Measurements from ENCODE around the gene MVK.

The MVK gene

DNA sequence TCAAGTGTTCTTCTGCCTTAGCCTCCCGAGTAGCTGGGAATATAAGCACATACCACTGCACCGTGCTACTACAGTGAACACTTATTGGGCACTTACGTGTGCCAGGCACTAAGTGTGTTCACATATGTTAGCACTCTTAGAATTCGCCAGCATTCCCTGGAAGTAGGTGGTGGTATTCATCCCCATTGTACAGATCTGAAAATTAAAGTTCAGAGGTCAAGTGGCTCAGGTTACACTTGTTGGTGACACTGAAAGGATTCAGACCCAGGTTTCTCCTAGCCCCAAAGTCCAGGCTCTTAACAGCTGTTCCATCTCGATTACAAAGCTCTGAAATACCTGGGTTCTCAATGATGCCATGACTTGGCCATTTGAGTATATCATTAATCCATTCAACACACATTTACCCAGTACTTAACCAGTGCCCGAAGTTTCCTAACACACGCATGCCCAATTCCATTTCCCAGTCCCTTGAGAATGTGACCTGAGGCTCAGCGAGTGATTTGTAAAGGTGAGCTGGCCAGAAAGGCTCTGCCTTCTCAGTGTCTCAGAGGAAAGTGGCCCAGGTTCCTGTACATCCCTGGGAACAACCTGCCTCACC lies 4.8 kb downstream of the MVK start:
- TF ChIP-seq, protein P1, sequence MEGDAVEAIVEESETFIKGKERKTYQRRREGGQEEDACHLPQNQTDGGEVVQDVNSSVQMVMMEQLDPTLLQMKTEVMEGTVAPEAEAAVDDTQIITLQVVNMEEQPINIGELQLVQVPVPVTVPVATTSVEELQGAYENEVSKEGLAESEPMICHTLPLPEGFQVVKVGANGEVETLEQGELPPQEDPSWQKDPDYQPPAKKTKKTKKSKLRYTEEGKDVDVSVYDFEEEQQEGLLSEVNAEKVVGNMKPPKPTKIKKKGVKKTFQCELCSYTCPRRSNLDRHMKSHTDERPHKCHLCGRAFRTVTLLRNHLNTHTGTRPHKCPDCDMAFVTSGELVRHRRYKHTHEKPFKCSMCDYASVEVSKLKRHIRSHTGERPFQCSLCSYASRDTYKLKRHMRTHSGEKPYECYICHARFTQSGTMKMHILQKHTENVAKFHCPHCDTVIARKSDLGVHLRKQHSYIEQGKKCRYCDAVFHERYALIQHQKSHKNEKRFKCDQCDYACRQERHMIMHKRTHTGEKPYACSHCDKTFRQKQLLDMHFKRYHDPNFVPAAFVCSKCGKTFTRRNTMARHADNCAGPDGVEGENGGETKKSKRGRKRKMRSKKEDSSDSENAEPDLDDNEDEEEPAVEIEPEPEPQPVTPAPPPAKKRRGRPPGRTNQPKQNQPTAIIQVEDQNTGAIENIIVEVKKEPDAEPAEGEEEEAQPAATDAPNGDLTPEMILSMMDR (conservative IDR thresholded peaks at IDR 0.05; ENCODE audit: control insufficient read depth, insufficient read depth, low read depth, low read length), result no peak

DNA sequence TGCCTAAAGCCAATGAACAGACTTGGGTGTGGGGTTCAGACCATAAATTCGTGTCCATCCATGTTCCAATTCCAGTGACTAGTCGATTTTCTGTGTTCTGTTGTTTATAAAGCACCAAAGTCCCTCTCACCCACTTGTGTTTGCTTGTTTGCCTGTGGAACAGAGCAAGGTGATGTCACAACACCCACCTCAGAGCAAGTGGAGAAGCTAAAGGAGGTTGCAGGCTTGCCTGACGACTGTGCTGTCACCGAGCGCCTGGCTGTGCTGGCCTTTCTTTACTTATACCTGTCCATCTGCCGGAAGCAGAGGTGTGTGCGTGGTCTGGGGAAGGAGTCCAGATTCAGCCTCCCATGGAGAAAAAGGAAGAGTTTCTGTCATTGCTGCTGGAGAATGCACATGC lies 6.0 kb downstream of the MVK start:
- no peak overlapping the region for H3K4me3 ChIP-seq (ENCODE audit: control insufficient read depth, low read depth, low read length)
- TF ChIP-seq, protein P1 (conservative IDR thresholded peaks at IDR 0.05; ENCODE audit: control insufficient read depth, insufficient read depth, low read depth, low read length), result no peak
- DNase-seq (ENCODE audit: low read depth), result no peak

More for the DNA sequence above, 4.8 kb downstream of the MVK start:
- H3K4me3 ChIP-seq (ENCODE audit: control insufficient read depth, low read depth, low read length), result no peak overlapping the region
- no peak for DNase-seq (ENCODE audit: low read depth)

DNA sequence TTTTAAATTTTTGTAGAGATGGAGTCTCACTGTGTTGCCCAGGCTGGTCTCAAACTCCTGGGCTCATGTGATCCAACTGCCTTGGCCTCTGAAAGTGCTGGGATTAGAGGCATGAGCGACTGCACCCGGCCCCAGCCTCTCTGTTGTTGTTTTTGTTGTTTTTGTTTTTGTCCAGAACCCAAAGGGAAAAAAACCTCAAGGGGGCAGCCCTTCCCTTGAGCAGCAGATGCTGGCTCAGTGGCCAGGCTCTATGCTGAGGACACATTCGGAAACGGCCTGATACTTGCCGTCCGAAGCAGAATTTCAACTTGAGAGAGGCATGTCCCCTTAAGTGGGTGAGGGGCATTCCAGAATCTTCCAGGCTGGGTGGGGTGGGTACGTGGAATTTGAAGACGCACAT lies 6.7 kb downstream of the MVK start:
- TF ChIP-seq, protein P1 (conservative IDR thresholded peaks at IDR 0.05; ENCODE audit: control insufficient read depth, insufficient read depth, low read depth, low read length), result no peak
- DNase-seq (ENCODE audit: low read depth), result no peak

DNA sequence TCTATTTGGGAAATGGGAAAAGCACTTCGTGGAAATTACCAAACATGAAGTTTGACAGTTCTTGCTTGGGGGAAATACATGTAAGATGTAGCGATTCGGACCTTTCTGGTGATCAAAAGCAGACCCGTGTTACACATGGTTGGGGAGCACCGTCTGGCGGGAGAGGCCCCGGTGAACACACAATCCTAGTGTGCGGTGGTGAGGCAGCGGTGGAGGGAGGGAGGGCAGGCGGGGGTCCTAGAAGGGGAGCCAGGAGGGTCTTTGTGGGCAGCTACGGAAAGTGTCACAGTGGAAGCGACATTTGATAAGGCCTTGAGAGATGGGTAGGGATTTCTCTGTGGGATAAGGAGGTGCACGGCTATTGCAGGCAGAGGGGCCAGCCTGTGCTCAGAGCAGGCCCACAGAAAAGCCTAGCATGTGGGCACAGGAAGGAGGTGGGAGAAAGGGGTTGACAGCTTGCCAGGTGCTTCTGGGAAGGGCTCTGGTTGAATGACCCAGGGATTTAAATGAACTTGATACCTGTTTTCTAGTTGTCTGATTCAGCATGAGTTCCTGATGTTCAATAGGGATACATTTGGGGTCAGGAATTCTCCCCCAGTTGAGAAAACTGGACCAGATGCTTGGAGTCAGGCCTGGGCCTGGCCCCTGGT lies 7.2 kb downstream of the MVK start:
- H3K4me3 ChIP-seq (ENCODE audit: control insufficient read depth, low read depth, low read length), result no peak overlapping the region
- no peak for DNase-seq (ENCODE audit: low read depth)
- TF ChIP-seq, protein P1 (conservative IDR thresholded peaks at IDR 0.05; ENCODE audit: control insufficient read depth, insufficient read depth, low read depth, low read length), result no peak

More for the DNA sequence above, 6.7 kb downstream of the MVK start:
- H3K4me3 ChIP-seq (ENCODE audit: control insufficient read depth, low read depth, low read length), result no peak overlapping the region

DNA sequence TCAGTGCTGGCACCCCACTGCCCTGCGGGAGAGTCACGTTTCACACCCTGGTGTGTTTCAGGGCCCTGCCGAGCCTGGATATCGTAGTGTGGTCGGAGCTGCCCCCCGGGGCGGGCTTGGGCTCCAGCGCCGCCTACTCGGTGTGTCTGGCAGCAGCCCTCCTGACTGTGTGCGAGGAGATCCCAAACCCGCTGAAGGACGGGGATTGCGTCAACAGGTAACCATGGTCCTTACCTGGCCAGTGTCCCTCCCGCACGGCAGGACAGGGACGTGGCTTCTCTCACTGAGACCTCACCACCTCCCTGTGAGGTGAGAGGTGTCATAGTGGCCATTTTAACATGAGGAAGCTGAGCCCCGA lies 7.7 kb downstream of the MVK start:
- no peak for DNase-seq (ENCODE audit: low read depth)
- TF ChIP-seq, protein P1 (conservative IDR thresholded peaks at IDR 0.05; ENCODE audit: control insufficient read depth, insufficient read depth, low read depth, low read length), result no peak
- H3K4me3 ChIP-seq (ENCODE audit: control insufficient read depth, low read depth, low read length), result no peak overlapping the region

DNA sequence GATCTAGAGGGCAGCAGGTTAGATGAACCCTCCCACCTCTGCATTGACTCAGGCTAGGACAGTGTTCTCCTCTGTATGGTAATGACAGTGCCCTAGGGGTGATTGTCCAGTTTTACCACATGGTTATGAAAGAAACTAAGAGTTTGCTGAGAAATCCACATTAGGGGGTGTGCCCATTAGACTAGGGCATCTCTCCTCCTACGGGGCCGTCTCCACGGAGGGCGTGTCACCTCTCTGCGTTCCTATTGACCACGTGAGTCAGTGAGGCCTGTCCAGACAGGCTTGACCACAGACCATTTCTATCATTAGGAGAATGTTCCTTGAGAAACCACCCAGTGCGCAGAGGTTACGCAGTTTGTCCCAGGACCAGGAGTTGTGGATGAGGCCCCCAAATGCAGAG lies 8.3 kb downstream of the MVK start:
- TF ChIP-seq, protein P1 (conservative IDR thresholded peaks at IDR 0.05; ENCODE audit: control insufficient read depth, insufficient read depth, low read depth, low read length), result no peak
- H3K4me3 ChIP-seq (ENCODE audit: control insufficient read depth, low read depth, low read length), result no peak overlapping the region
- peak; percentile 72 for DNase-seq (ENCODE audit: low read depth)
